ENCODE results near the gene WDFY4. TPM values are rescaled to one million over a fixed set of nuclear protein-coding genes. Genes with fewer than 3 reads are reported as not detected.

The WDFY4 gene
- total RNA-seq, 1 donor from 2014 or later = 4.3 TPM

GRCh38 chr10:48985621-48986158, 301.0 kb downstream of the WDFY4 start:
- no peak for DNase-seq

GRCh38 chr10:48990226-48990625, 305.6 kb downstream of the WDFY4 start:
- DNase-seq = no peak

- no peak for DNase-seq
Measured at GRCh38 chr10:48993627-48994026, 309.0 kb downstream of the WDFY4 start.

- no peak for DNase-seq
Measured at GRCh38 chr10:48996329-48996728, 311.7 kb downstream of the WDFY4 start.

- no peak for DNase-seq
Measured at GRCh38 chr10:48999346-48999745, 314.7 kb downstream of the WDFY4 start.

GRCh38 chr10:49000437-49001398, 316.0 kb downstream of the WDFY4 start:
- DNase-seq = no peak

GRCh38 chr10:49001402-49001801, 316.7 kb downstream of the WDFY4 start:
- no peak for DNase-seq

- no peak for DNase-seq
Measured at GRCh38 chr10:49001870-49002672, 317.4 kb downstream of the WDFY4 start.

- DNase-seq = no peak
Measured at GRCh38 chr10:49005270-49005669, 320.6 kb downstream of the WDFY4 start.

GRCh38 chr10:49007129-49007528, 322.5 kb downstream of the WDFY4 start:
- DNase-seq = no peak

- no peak for DNase-seq
Measured at GRCh38 chr10:49008091-49008490, 323.4 kb downstream of the WDFY4 start.

- no peak for DNase-seq
Measured at GRCh38 chr10:49008505-49009198, 324.0 kb downstream of the WDFY4 start.

GRCh38 chr10:49009199-49009979, 324.7 kb downstream of the WDFY4 start:
- DNase-seq = peak; percentile 63

GRCh38 chr10:49010295-49010694, 325.6 kb downstream of the WDFY4 start:
- no peak for DNase-seq

GRCh38 chr10:49010865-49011264, 326.2 kb downstream of the WDFY4 start:
- DNase-seq = no peak

GRCh38 chr10:49011756-49012155, 327.1 kb downstream of the WDFY4 start:
- DNase-seq = no peak

- DNase-seq = no peak
Measured at GRCh38 chr10:49012603-49013002, 327.9 kb downstream of the WDFY4 start.

- no peak for DNase-seq
Measured at GRCh38 chr10:49015700-49016099, 331.0 kb downstream of the WDFY4 start.

- DNase-seq = no peak
Measured at GRCh38 chr10:49021685-49022084, 337.0 kb downstream of the WDFY4 start.

GRCh38 chr10:49023071-49023470, 338.4 kb downstream of the WDFY4 start:
- no peak for DNase-seq

- DNase-seq = peak; percentile 51
Measured at GRCh38 chr10:49023752-49024151, 339.1 kb downstream of the WDFY4 start.
